Transverse colon (tissue), 4 donors: Measurements from ENCODE around the gene SLC38A1.

Experiments
- CTCF ChIP-seq, 5 experiments: fragments of 200-600 bp in 3 of 5; fragments of 450-650 bp in 2 of 5; sonication (generic) in 3 of 5; IDR thresholded peaks; 1 replicate in 2 of 5; 2 replicates in 3 of 5; pipeline ENCODE4 v1.5.1; 2016 to 2017; ENCODE audit warnings: antibody characterized with exemption in 5 of 5, inconsistent platforms in 3 of 5, mild to moderate bottlenecking in 2 of 5, moderate library complexity in 1 of 5
- POLR2AphosphoS5 ChIP-seq, 3 donors: sonication (generic); formaldehyde crosslinking; IDR thresholded peaks; one replicate each; pipeline ENCODE4 v1.6.1; 2016; ENCODE audit warnings: antibody characterized with exemption in 3 of 3

DNA sequence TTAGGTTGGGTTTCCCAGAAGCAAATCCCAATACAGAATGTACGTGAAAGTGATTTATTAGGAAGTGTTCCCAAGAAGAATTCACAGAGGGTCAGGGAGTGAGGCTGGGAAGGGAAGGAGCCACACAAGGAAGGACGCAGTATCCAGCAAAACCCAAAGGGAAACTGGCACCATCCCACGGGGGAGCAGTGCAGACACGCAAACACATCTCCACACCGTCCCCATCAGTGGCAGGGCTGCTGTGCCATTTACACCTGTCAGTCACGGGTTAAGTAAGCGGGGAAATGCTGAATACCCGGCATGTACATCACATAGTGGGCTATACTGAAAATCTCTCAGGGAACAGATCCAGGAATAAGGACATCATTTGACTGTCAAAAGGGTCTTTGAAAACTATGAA is 93.9 kb downstream of the SLC38A1 start:
- no peak for TF ChIP-seq CTCF (IDR thresholded peaks at IDR 0.05)
- no peak for TF ChIP-seq POLR2AphosphoS5 (IDR thresholded peaks at IDR 0.05)
